Right renal pelvis (tissue), 4 donors: ENCODE results near the gene C10orf53. TPM values are rescaled to one million over a fixed set of nuclear protein-coding genes. Genes with fewer than 3 reads are reported as not detected.

Experiments
- DNase-seq, 4 donors: peaks; one replicate each; pipeline ENCODE4 v3.0.0-alpha.2; 2013; ENCODE audit warnings: low read depth in 4 of 4, low spot score in 3 of 4, missing footprints in 1 of 4
- polyA plus RNA-seq, 4 donors: library from polyadenylated mRNA; unstranded; fragments of 120-200 nt; gene quantifications; one replicate each; pipeline ENCODE4 v1.2.1, GENCODE V29; 2013; ENCODE audit not compliant: insufficient read length in 4 of 4

C10orf53 gene
- polyA plus RNA-seq, 4 donors = not detected

GRCh38 chr10:49735848-49736563, 56.6 kb downstream of the C10orf53 start:
- no peak for DNase-seq

GRCh38 chr10:49736564-49737113, 57.2 kb downstream of the C10orf53 start:
- no peak for DNase-seq

GRCh38 chr10:49737474-49738201, 58.2 kb downstream of the C10orf53 start:
- no peak for DNase-seq

- no peak for DNase-seq
These were observed 59.3 kb downstream of the C10orf53 start for GRCh38 chr10:49738616-49739360.

GRCh38 chr10:49739426-49739825, 60.0 kb downstream of the C10orf53 start:
- no peak for DNase-seq

GRCh38 chr10:49740346-49741107, 61.1 kb downstream of the C10orf53 start:
- DNase-seq = no peak

GRCh38 chr10:49741108-49741995, 61.9 kb downstream of the C10orf53 start:
- DNase-seq = no peak

GRCh38 chr10:49742683-49743463, 63.4 kb downstream of the C10orf53 start:
- DNase-seq = no peak

- no peak for DNase-seq
These were observed 64.1 kb downstream of the C10orf53 start for GRCh38 chr10:49743464-49744075.

- DNase-seq = no peak
These were observed 64.7 kb downstream of the C10orf53 start for GRCh38 chr10:49744091-49744685.

GRCh38 chr10:49744924-49745605, 65.6 kb downstream of the C10orf53 start:
- no peak for DNase-seq

GRCh38 chr10:49745756-49746155, 66.3 kb downstream of the C10orf53 start:
- no peak for DNase-seq

GRCh38 chr10:49746626-49747302, 67.3 kb downstream of the C10orf53 start:
- DNase-seq = no peak
